HepG2 (cell line): ENCODE data around the gene PDHX. TPM values are rescaled to one million over a fixed set of nuclear protein-coding genes. Genes with fewer than 3 reads are reported as not detected.
A peak's percentile ranks its signal among the peaks of the same experiment; 100 is the strongest.

Source experiments
- ATAC-seq: fragments of 200-7000 bp; cut with Tn5 transposase; 3 replicates; pipeline ENCODE4 v1.9.1; 2020; ENCODE audit warnings: mild to moderate bottlenecking, moderate library complexity
- BruUV-seq: library from RNA; stranded (reverse); fragments of 400-500 nt; replicated peaks from 2 replicates; lab custom pipeline; 2021; lab: Mats Ljungman, UMichigan
- CTCF ChIA-PET: fragments of 300-600 bp; formaldehyde crosslinking; extraction: SDS; loops from one replicate; lab custom pipeline; 2021; ENCODE audit warnings: low total read pairs, inconsistent platforms, low intra/inter-chr PET ratio; lab: Yijun Ruan, JAX
- POLR2A ChIA-PET: fragments of 350-600 bp; sonication (Branson Sonifier 250); formaldehyde crosslinking; loops from one replicate; lab custom pipeline; 2020; ENCODE audit warnings: antibody characterized with exemption, inconsistent platforms; lab: Yijun Ruan, JAX
- DNase-seq: peaks from one replicate; pipeline ENCODE4 v3.0.0-alpha.2; 2015; ENCODE audit warnings: low spot score
- FAIRE-seq: peaks from 3 replicates; lab custom pipeline; 2011; peaks lifted over from hg19 to GRCh38; lab: Jason Lieb, UNC
- H2AFZ ChIP-seq: one replicate; pipeline ENCODE4 v1.6.1; 2011; ENCODE audit warnings: low read length, inconsistent platforms
- H3K27ac ChIP-seq: fragments of 300-600 bp; 3 replicates; pipeline ENCODE4 v1.8.0; 2011; ENCODE audit warnings: mixed run types, mild to moderate bottlenecking, mixed read lengths, low read length, inconsistent platforms; ENCODE audit not compliant: insufficient read depth; ENCODE audit errors: extremely low read length
- H3K27me3 ChIP-seq, 2 experiments: fragments of 200-600 bp in 1 of 2; 2 replicates in 1 of 2; 3 replicates in 1 of 2; pipeline versions ENCODE4 v1.6.0 to v1.8.0; 2011; ENCODE audit warnings: low read length in 2 of 2, mild to moderate bottlenecking in 2 of 2, moderate library complexity in 2 of 2, inconsistent platforms in 1 of 2; ENCODE audit not compliant: insufficient read depth in 2 of 2, control insufficient read depth in 1 of 2
- H3K36me3 ChIP-seq, 2 experiments: fragments of 200-600 bp in 1 of 2; replicated peaks in 1 of 2; 2 replicates in 1 of 2; 3 replicates in 1 of 2; pipeline versions ENCODE4 v1.5.1 to v1.8.0; 2011; ENCODE audit warnings: low read length in 2 of 2, inconsistent platforms in 1 of 2; ENCODE audit not compliant: insufficient read depth in 2 of 2, control insufficient read depth in 1 of 2
- H3K4me1 ChIP-seq: 2 replicates; pipeline ENCODE4 v1.5.1; 2012; ENCODE audit warnings: low read length, inconsistent platforms; ENCODE audit not compliant: insufficient read depth
- H3K4me2 ChIP-seq: 2 replicates; pipeline ENCODE4 v1.6.0; 2011; ENCODE audit warnings: low read depth, low read length, inconsistent platforms
- H3K4me3 ChIP-seq, 3 experiments: fragments of 200-600 bp in 1 of 3; sonication (generic), shearing (Covaris generic) in 1 of 3; replicated peaks in 1 of 3; 2 replicates each; pipeline ENCODE4 v1.5.1; 2011 to 2016; ENCODE audit warnings: low read length in 3 of 3, inconsistent platforms in 2 of 3, low read depth in 2 of 3, mild to moderate bottlenecking in 2 of 3, control low read depth in 1 of 3, mixed read lengths in 1 of 3; ENCODE audit not compliant: insufficient read depth in 1 of 3
- H3K79me2 ChIP-seq: one replicate; pipeline ENCODE4 v1.6.1; 2011; ENCODE audit warnings: low read length, inconsistent platforms; ENCODE audit not compliant: insufficient read depth
- H3K9ac ChIP-seq: 2 replicates; pipeline ENCODE4 v1.6.0; 2011; ENCODE audit warnings: mild to moderate bottlenecking, low read depth, low read length, inconsistent platforms; ENCODE audit not compliant: insufficient read depth
- H3K9me3 ChIP-seq: 2 replicates; pipeline ENCODE4 v1.5.1; 2012; ENCODE audit warnings: mild to moderate bottlenecking, low read length
- H4K20me1 ChIP-seq: 2 replicates; pipeline ENCODE4 v1.6.0; 2011; ENCODE audit warnings: inconsistent platforms, mild to moderate bottlenecking, low read length, moderate library complexity; ENCODE audit not compliant: insufficient read depth
- RAD21 ChIP-seq: fragments of 450-650 bp; formaldehyde crosslinking; IDR thresholded peaks from 2 replicates; pipeline ENCODE4 v1.5.0; 2020; ENCODE audit warnings: mild to moderate bottlenecking
- SMC3 ChIP-seq: IDR thresholded peaks from 2 replicates; pipeline ENCODE4 v1.6.1; 2011; ENCODE audit warnings: low read length, improper control_type of control experiment
- STAG1 ChIP-seq: sonication (generic); formaldehyde crosslinking; IDR thresholded peaks from 2 replicates; pipeline ENCODE4 v1.4.0; 2020; ENCODE audit warnings: missing genetic modification reagents
- ZBTB34 ChIP-seq: sonication (generic); formaldehyde crosslinking; IDR thresholded peaks from 2 replicates; pipeline ENCODE4 v1.8.0; 2022; ENCODE audit warnings: mild to moderate bottlenecking, missing genetic modification reagents
- WGBS: methylation state at CpG from one replicate; pipeline ENCODE4 v1.1.6; 2017; ENCODE audit warnings: low lambda C conversion rate; 5-methylcytosine and 5-hydroxymethylcytosine counted together
- in situ Hi-C: cut with HindIII; loops from 2 replicates; pipeline ENCODE4 v1.10.0; 2017; ENCODE audit warnings: low pct_unique_long_range_greater_than_20kb; ENCODE audit not compliant: extremely low pct_ligation_motif_present
- intact Hi-C: fragments of 100-400 bp; cut with micrococcal nuclease; formaldehyde crosslinking; loops from one replicate; pipeline ENCODE4 v1.10.0; 2022; ENCODE audit not compliant: unreplicated experiment
- polyA plus RNA-seq, 8 experiments: library from polyadenylated mRNA; depleted of rRNA in 3 of 8; stranded (reverse) in 7 of 8; unstranded in 1 of 8; fragments of >200 nt; fragmentation: Illumina TruSeq in 4 of 8; extraction: Trizol in 4 of 8; gene quantifications; 2 replicates each; pipeline versions ENCODE4 v1.2.1 to v1.2.3, GENCODE V29; 2011 to 2016; ENCODE audit warnings: low read depth in 4 of 8, missing spikeins in 1 of 8, mixed read lengths in 1 of 8; ENCODE audit not compliant: insufficient read depth in 1 of 8
- total RNA-seq, 5 experiments: library from RNA; depleted of rRNA; stranded (reverse); fragments of >200 nt; fragmentation: Illumina TruSeq; extraction: Trizol; gene quantifications; 2 replicates each; pipeline ENCODE4 v1.2.3, GENCODE V29; 2016; ENCODE audit warnings: low read depth in 1 of 5
- TF ChIP-seq, protein P1 (sequence below): IDR thresholded peaks from 2 replicates; pipeline ENCODE4 v1.4.0; 2020; ENCODE audit warnings: mild to moderate bottlenecking, missing genetic modification reagents
- TF ChIP-seq, protein P2 (sequence below): sonication (generic); formaldehyde crosslinking; IDR thresholded peaks from 2 replicates; pipeline ENCODE4 v1.5.0; 2020; ENCODE audit warnings: mild to moderate bottlenecking, missing genetic modification reagents, moderate library complexity
- TF ChIP-seq, protein P3 (sequence below): IDR thresholded peaks from 2 replicates; pipeline ENCODE4 v1.6.1; 2012; ENCODE audit warnings: low read depth, low read length, improper control_type of control experiment
- TF ChIP-seq, protein P4 (sequence below): sonication (generic); formaldehyde crosslinking; conservative IDR thresholded peaks from 2 replicates; pipeline ENCODE4 v1.4.0; 2020; ENCODE audit warnings: missing genetic modification reagents

The PDHX gene
- total and polyA plus RNA-seq, 2 of the 13 experiments (the other 11 are each of a cell fraction or from before 2014, with no cell fraction given): 41.0 to 73.8 TPM

- H3K9me3 ChIP-seq: no peaks in the 10 kb centered on the region
- in situ Hi-C loops (loop anchor here (5.0 to 10.0 kb wide), 2 partner anchors 311 to 459 kb away; no protein-coding TSS in a partner anchor), intact Hi-C loops (loop anchor here (1.0 kb wide), 3 partner anchors 216 to 466 kb away; no protein-coding TSS in a partner anchor)
- H4K20me1 ChIP-seq: 0 out of 2 replicates have a peak, but pooled peaks cover 18% of the 10 kb centered on the region
- H3K27me3 ChIP-seq: no peaks in the 10 kb centered on the region
- H3K27ac ChIP-seq: no peak overlapping the region
- DNase-seq: peak; percentile 47
- CTCF ChIA-PET: interaction anchor here (1.5 to 2.2 kb wide), 3 partner anchors 216 to 466 kb away, joined by 4 to 18 read pairs (median 14); no protein-coding TSS in a partner anchor
- no peak overlapping the region for H3K4me3 ChIP-seq
- H3K4me1 ChIP-seq: peaks cover 95% of the 10 kb centered on the region
- TF ChIP-seq, protein P1, sequence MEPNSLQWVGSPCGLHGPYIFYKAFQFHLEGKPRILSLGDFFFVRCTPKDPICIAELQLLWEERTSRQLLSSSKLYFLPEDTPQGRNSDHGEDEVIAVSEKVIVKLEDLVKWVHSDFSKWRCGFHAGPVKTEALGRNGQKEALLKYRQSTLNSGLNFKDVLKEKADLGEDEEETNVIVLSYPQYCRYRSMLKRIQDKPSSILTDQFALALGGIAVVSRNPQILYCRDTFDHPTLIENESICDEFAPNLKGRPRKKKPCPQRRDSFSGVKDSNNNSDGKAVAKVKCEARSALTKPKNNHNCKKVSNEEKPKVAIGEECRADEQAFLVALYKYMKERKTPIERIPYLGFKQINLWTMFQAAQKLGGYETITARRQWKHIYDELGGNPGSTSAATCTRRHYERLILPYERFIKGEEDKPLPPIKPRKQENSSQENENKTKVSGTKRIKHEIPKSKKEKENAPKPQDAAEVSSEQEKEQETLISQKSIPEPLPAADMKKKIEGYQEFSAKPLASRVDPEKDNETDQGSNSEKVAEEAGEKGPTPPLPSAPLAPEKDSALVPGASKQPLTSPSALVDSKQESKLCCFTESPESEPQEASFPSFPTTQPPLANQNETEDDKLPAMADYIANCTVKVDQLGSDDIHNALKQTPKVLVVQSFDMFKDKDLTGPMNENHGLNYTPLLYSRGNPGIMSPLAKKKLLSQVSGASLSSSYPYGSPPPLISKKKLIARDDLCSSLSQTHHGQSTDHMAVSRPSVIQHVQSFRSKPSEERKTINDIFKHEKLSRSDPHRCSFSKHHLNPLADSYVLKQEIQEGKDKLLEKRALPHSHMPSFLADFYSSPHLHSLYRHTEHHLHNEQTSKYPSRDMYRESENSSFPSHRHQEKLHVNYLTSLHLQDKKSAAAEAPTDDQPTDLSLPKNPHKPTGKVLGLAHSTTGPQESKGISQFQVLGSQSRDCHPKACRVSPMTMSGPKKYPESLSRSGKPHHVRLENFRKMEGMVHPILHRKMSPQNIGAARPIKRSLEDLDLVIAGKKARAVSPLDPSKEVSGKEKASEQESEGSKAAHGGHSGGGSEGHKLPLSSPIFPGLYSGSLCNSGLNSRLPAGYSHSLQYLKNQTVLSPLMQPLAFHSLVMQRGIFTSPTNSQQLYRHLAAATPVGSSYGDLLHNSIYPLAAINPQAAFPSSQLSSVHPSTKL: 0 out of 2 replicates have a peak, but pooled peaks have one; percentile 6
- TF ChIP-seq, protein P2, sequence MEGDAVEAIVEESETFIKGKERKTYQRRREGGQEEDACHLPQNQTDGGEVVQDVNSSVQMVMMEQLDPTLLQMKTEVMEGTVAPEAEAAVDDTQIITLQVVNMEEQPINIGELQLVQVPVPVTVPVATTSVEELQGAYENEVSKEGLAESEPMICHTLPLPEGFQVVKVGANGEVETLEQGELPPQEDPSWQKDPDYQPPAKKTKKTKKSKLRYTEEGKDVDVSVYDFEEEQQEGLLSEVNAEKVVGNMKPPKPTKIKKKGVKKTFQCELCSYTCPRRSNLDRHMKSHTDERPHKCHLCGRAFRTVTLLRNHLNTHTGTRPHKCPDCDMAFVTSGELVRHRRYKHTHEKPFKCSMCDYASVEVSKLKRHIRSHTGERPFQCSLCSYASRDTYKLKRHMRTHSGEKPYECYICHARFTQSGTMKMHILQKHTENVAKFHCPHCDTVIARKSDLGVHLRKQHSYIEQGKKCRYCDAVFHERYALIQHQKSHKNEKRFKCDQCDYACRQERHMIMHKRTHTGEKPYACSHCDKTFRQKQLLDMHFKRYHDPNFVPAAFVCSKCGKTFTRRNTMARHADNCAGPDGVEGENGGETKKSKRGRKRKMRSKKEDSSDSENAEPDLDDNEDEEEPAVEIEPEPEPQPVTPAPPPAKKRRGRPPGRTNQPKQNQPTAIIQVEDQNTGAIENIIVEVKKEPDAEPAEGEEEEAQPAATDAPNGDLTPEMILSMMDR: peak; percentile 69
- no peak for TF ChIP-seq ZBTB34
- TF ChIP-seq, protein P3, sequence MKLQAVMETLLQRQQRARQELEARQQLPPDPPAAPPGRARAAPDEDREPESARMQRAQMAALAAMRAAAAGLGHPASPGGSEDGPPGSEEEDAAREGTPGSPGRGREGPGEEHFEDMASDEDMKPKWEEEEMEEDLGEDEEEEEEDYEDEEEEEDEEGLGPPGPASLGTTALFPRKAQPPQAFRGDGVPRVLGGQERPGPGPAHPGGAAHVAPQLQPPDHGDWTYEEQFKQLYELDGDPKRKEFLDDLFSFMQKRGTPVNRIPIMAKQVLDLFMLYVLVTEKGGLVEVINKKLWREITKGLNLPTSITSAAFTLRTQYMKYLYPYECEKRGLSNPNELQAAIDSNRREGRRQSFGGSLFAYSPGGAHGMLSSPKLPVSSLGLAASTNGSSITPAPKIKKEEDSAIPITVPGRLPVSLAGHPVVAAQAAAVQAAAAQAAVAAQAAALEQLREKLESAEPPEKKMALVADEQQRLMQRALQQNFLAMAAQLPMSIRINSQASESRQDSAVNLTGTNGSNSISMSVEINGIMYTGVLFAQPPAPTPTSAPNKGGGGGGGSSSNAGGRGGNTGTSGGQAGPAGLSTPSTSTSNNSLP: peak; percentile 51; the same call in 1 of the 2 replicates
- peak; percentile 77 for TF ChIP-seq STAG1 (CRISPR knock-in tag)
- peak; percentile 65; the same call in 1 of the 2 replicates for TF ChIP-seq SMC3
- TF ChIP-seq RAD21 (CRISPR knock-in tag): peak; percentile 57; the same call in 1 of the 2 replicates
- TF ChIP-seq, protein P4, sequence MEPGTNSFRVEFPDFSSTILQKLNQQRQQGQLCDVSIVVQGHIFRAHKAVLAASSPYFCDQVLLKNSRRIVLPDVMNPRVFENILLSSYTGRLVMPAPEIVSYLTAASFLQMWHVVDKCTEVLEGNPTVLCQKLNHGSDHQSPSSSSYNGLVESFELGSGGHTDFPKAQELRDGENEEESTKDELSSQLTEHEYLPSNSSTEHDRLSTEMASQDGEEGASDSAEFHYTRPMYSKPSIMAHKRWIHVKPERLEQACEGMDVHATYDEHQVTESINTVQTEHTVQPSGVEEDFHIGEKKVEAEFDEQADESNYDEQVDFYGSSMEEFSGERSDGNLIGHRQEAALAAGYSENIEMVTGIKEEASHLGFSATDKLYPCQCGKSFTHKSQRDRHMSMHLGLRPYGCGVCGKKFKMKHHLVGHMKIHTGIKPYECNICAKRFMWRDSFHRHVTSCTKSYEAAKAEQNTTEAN: no peak
- no peak overlapping the region for H2AFZ ChIP-seq
- peaks cover 96% of the 10 kb centered on the region for H3K79me2 ChIP-seq
- H3K4me2 ChIP-seq: no peak overlapping the region
- no peak for FAIRE-seq
- no peak for ATAC-seq
- POLR2A ChIA-PET: interaction anchor here (1.0 to 3.3 kb wide), 2 partner anchors 10 to 462 kb away, joined by 3 to 17 read pairs; partner anchors contain the start of genes APIP and PDHX
- 16% methylated on average over 2 of the region's 2 CpGs for WGBS
- H3K9ac ChIP-seq: no peak overlapping the region
- BruUV-seq: no TSS peak
- H3K36me3 ChIP-seq: peaks cover under 1 to 2% of the 10 kb centered on the region in 2 experiments; a peak in 1 of 5 replicates
These were observed 9.8 kb downstream of the PDHX start for GRCh38 chr11:34926101-34926830.
